ENCODE results near the gene ASAP2.

Gene ASAP2

GRCh38 chr2:9284521-9285297 is 78.1 kb downstream of the ASAP2 start:
- H3K27me3 ChIP-seq (ENCODE audit: insufficient read depth, low read depth, severe bottlenecking), result no peaks in the 10 kb centered on the region
- DNase-seq, result no peak
- no peak for TF ChIP-seq CTCF (IDR thresholded peaks at IDR 0.05; ENCODE audit: low read depth, low read length)
- H3K9me3 ChIP-seq (ENCODE audit: severe bottlenecking), result no peaks in the 10 kb centered on the region
- peaks cover 3% of the 10 kb centered on the region; the same call in 1 of the 2 replicates for H3K36me3 ChIP-seq
- H3K4me3 ChIP-seq (ENCODE audit: low read depth, low read length), result no peak overlapping the region
- H3K27ac ChIP-seq, result no peak overlapping the region

- DNase-seq, result no peak
- H3K4me3 ChIP-seq (ENCODE audit: low read depth, low read length), result no peak overlapping the region
- peaks cover 3% of the 10 kb centered on the region; the same call in 1 of the 2 replicates for H3K36me3 ChIP-seq
- H3K27ac ChIP-seq, result no peak overlapping the region
- TF ChIP-seq CTCF (IDR thresholded peaks at IDR 0.05; ENCODE audit: low read depth, low read length), result no peak
- H3K9me3 ChIP-seq (ENCODE audit: severe bottlenecking), result no peaks in the 10 kb centered on the region
- H3K27me3 ChIP-seq (ENCODE audit: insufficient read depth, low read depth, severe bottlenecking), result no peaks in the 10 kb centered on the region
These were observed 78.8 kb downstream of the ASAP2 start for GRCh38 chr2:9285385-9285920.

DNA sequence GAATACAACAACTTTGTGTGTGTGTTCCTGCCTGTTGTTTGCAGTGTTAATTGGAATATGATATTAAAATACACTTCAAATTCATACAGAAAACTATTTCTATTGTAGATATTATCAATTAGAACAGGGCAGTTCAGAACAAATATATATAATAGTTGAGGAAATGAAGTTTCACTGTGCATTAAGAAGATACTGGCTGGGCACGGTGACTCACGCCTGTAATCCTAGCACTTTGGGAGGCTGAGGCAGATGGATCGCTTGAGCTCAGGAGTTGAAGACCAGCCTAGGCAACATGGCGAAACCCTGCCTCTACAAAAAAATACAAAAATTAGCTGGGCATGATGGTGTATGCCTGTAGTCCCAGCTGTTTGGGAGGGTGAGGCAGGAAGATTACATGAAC is 79.3 kb downstream of the ASAP2 start:
- no peaks in the 10 kb centered on the region for H3K9me3 ChIP-seq (ENCODE audit: severe bottlenecking)
- H3K27me3 ChIP-seq (ENCODE audit: insufficient read depth, low read depth, severe bottlenecking), result no peaks in the 10 kb centered on the region
- no peak for TF ChIP-seq CTCF (IDR thresholded peaks at IDR 0.05; ENCODE audit: low read depth, low read length)
- no peak overlapping the region for H3K4me3 ChIP-seq (ENCODE audit: low read depth, low read length)
- peaks cover 3% of the 10 kb centered on the region; the same call in 1 of the 2 replicates for H3K36me3 ChIP-seq
- H3K27ac ChIP-seq, result no peak overlapping the region
- no peak for DNase-seq

DNA sequence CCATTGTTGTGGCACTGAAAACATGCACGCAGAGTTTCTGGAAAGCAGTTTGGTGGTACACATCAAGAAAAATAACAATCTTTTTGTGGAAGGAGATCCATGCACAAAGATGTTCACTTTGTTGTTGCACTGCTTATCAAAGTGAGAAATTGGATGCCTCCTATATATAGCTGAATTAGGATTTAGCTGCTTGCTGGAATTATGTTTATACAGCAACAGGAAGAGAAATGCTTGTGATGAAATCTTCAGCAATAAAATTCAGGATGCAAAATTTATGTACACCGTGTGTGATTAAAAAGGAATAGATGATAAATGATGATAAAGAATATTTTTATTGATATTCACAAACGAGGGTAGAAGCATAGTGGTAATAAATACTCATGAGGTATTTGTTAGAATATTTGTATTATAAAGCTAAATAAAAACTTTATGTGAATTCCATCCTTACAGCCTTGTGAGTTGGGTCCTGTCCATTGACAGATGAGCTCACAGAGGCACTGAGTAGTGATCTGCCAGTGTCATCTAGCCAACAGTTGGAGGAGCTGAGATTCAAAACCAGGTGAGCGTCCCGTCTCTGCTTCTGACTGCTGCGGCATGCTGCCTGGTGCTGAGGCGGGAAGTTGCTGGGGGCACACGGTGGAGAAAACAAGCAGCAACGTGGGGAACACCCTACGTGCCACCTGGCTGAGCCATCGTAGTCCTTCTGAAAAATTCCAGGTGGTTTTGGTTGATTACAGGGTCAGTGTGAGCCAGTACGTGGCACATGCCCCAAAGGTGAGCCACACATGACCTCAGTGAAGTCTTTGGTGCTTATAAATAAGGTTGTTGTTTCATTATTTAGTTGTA is 80.2 kb downstream of the ASAP2 start:
- H3K4me3 ChIP-seq (ENCODE audit: low read depth, low read length), result no peak overlapping the region
- no peak for DNase-seq
- H3K27me3 ChIP-seq (ENCODE audit: insufficient read depth, low read depth, severe bottlenecking), result no peaks in the 10 kb centered on the region
- TF ChIP-seq CTCF (IDR thresholded peaks at IDR 0.05; ENCODE audit: low read depth, low read length), result no peak
- H3K36me3 ChIP-seq, result no peaks in the 10 kb centered on the region; the same call in 1 of the 2 replicates
- no peak overlapping the region for H3K27ac ChIP-seq
- H3K9me3 ChIP-seq (ENCODE audit: severe bottlenecking), result no peaks in the 10 kb centered on the region

GRCh38 chr2:9287400-9288045 is 80.9 kb downstream of the ASAP2 start:
- Histone ChIP-seq H3K4me3 (ENCODE audit: low read depth, low read length) (no peak overlapping the region), H3K27me3 (ENCODE audit: insufficient read depth, low read depth, severe bottlenecking) (no peaks in the 10 kb centered on the region), H3K36me3 (no peaks in the 10 kb centered on the region; the same call in 1 of the 2 replicates), H3K27ac (no peak overlapping the region), H3K9me3 (ENCODE audit: severe bottlenecking) (no peaks in the 10 kb centered on the region)
- TF ChIP-seq CTCF (IDR thresholded peaks at IDR 0.05; ENCODE audit: low read depth, low read length), result 0 out of 2 replicates have a peak, but pooled peaks have one; percentile 9
- DNase-seq, result no peak
